NCI-H1417 treated with DMSO at 0.1 percent for 48 hours (cell line): ENCODE measurements around the gene PCED1B.
A peak's percentile ranks its signal among the peaks of the same experiment; 100 is the strongest.
"Not testable (repeated sequence)": the region's sequence is repeated elsewhere in the genome, so short reads cannot be mapped to it uniquely, and the experiment has no call there.

Experiments
- DNase-seq: peaks from one replicate; lab custom pipeline; 2025; lab: John Stamatoyannopoulos, UW

Gene PCED1B

DNA sequence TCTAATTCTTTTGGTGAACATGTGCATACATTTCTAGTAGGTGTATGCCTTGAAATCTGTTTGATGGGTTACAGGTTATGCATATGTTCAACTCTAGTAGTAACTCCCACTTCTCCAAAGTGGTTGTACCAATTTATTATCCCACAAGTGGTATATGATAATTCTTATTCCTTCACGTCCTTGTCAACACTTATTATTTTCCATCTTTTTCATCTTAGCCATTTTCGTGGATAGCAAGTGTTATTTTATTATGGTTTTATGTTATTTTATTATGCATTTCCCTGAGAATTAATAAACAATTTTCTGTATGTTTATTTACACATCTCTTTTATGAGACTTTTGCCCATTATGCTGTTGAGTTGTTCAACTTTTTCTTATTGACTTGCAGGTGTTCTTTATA, 11.6 kb downstream of the PCED1B start:
- DNase-seq = no peak

DNA sequence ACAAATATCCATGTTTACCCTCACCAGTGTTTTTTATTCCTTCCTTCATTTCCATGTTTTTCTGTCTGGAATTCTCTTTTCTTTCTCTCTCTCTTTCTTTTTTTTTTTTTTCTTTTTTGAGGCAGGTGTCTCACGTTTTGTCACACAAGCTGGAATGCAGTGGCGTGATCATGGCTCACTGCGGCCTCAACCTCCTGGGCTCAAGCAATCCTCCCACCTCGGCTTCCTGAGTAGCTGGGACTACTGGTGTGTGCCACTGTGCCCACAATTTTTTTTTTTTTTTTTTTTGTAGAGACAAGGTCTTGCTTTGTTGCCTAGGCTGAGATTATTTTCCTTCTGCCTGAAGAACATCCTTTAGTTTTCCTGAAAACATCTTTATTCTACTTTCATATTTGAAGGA, 15.4 kb downstream of the PCED1B start:
- no peak for DNase-seq

DNA sequence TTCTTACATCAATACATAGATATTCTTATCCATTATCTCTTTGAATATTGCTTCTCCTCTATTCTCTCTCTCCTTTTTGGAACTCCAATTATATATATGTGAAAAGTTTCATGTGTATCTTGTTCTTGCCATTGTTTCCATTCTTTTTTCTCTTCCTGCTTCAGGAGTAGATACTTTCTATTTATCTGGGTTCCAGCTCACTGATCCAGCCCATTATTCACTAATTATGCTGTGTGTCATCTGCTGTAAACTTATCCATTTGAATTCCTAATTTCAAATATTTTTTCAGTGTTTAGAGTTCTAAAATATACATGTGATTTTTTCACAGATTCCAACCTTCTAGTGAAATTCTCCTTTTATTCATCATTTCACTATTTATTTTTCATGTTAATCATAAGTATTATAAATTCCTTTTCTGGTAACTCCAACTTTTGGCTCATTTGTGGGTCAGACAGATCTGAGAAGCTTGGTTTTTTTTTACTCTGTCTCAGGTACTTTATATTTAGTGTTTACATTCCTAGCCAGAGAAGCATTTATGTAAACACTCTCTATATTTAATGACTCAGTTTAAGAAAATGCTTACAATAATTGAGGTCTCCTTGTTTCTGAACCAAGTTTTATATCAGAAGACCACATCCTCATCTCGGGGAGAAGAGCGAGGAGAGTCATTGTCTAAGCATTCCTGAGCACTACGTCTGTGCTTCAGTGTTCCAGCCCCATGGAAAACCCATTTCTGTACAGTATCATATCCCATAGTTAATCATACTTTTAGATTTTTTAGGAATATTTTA, 16.2 kb downstream of the PCED1B start:
- DNase-seq = no peak

DNA sequence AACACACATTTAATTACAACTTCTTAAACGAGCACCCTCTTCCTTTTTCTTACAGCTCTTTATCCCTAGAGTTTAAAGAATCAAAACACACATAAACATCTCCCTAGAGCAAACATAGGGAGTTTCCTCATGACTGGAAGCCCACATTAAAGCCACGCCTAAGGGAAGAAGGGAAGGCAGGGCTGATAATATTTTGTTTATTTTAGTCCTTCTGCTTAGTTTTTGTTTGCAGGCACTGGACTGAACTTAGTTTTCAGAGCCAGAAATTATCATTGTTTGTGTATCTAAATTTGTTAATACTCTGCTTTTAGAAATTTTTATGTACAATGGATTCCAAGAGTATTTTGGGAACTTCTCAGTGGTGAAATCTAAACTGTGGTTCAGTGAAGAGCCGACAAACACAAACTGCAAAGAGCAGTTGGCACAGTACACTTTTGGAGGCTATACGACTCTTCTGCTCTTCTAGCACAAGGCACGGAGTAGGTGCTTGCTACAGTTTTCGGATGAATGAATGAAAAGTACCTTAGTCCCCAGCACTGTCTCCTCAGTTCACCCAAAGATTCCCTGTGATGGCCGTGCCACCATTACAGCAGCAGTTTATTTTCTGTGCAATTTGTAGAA, 18.0 kb downstream of the PCED1B start:
- DNase-seq = no peak

DNA sequence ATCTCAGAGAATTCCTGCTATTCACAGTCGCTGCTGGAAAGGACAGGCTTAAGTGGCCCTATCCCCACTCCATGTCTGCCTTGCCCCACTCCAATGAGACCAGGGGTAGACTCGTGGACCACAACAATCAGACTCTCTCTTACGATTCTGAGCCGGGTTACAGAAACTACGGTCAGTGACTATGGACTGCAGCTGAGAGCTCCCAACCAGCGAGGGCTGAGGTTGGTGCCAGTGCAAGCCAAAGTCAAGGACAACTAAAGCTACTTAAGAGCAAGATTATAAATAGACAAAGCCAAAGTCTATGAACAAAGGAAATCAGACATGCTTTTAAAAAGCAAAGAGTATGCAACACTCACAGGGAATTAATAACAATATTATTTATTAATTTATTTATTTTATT, 18.7 kb downstream of the PCED1B start:
- no peak for DNase-seq

DNA sequence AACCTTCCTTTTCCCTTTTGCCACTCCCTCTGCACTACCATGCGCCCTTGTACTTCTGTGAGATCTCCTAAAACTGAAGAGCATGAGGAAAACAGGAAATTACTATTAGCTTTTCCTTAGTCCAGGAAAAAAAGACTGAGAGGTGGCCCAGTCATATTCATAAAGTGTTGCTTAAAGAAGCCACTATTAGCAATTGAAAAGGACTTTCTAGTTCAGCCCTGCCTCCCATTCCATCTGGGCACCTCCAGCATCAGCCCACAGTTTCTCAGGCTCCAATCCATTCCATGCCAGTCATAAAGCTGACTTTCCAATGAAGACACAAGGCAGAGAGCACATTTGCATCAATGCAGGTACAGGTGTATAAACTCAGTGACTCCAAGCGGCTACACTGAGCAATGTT, 20.2 kb downstream of the PCED1B start:
- DNase-seq = no peak

DNA sequence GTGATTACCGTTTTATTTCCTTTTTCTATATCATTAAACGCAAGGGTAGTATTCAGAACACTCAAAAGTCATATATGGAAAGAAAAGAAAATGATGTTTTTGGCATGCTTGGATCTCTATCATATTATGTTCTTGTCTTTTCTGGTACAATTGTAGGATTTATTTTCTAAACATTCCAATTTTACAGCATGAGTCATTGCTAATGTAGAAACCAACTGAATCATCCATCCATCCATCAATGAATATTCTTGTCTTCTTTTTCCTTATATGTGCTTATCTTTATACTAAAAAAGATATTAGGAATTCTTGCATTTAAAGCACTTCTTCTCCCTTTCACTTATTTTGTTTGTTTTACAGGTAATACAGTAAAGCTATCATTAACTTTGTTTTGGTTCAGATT, 20.7 kb downstream of the PCED1B start:
- DNase-seq = no peak

DNA sequence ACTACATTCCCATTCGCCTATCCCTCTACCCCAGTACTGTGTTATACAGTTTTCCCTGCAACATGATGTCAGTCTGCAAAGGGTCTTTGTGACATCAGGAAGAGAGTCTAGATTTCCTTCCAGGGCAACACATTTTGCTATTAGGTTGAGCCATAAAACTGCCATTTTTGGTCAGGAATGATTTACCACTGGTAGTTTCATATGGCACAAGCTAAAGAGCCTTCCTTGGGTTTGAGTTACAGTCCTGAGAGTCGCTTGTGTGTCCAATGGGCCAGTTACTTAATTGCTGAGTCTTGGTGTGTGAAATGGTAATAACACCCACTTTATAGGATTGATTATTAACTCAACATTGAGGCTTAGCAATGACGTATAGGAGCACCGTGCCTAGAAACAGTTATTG, 23.0 kb downstream of the PCED1B start:
- DNase-seq = no peak

DNA sequence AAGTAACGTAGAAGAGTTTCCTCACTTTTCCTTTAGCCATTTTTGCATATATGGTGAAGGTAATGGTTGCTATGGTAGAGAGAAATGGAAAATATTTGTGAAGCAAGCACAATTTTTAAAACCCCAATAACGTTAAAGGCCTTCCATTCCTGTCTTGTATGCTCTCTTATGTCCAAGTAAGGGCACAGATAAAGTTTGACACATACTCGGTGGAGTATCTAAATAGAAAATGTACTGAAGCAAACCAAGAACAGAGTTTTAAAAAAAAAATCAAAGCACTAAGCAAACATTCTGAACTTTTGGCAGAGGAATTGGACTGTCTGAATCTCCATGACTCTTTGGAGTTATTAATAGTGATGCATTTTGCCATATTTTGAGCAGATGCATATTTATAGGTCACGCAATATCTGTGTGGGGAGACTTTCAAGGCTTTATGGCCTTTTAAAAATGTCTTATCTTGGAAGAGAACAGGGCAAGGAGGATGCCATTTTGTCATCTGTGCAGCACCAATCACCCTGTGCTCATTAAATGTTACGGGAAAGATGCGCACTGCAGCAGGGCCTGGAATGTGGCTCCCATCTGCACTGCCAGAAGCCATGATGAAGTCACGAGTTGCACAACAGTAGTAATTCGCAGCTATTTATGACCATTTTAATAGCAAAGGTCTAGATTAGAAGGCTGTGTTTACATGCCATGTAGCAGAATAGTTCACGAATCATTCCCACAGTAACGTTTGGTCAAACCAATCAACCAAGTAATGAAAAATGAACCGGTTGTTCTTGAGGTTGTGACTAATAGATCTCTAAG, 23.6 kb downstream of the PCED1B start:
- DNase-seq = no peak

DNA sequence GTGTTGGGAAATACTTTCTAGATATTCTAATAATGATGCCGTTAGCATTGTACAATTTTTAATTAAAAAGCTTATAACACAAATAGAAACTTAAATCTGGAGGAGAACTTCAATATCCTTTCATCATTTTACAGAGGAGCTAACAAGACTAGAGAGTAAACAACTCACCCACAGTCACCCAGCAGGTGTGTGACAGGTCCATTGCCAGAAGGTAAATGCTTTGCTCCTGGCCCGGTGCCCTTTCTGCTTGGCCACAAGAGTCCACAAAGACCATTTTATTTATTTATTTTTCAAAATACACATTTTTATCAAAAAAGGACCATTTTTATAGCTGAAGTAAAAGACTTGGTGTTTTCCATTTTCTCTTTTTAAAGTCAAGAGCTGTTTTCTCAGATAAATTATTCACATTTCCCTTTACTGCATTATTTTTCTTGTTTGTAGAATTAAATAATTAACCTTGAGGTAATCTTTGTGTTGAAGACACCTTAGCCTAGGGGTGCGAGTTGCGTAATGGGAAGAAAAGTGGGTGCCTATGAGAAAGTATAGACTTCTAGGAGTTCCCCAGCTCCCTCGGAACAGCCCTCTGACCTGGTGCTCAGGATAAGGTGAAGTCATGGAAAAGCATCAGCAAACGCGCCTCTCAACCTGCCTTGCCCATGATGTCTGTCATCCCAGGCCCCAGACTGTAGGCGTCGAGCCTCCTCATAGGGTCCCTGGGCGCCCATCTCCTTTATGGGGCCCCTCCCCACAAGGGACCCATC, 26.7 kb downstream of the PCED1B start:
- DNase-seq = peak; percentile 68

DNA sequence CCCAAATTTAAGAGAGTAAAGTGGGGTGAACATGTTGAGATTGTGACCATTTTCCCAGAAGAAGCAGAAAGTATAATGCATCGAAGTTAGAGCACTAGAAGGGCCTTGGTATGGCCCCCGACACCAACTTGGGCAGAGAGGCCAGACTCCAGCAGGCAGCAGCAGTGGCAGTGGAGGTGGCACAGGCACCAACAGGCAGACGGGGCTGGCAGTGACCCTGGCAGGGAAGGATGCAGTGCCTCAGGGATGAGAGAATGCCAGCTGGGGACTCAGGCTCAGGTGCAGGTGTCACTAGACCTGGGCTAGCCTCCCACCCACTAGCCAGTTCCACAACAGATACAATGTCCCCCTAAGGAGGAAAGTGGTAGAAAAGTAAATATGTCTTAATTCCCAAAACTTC, 28.0 kb downstream of the PCED1B start:
- no peak for DNase-seq

DNA sequence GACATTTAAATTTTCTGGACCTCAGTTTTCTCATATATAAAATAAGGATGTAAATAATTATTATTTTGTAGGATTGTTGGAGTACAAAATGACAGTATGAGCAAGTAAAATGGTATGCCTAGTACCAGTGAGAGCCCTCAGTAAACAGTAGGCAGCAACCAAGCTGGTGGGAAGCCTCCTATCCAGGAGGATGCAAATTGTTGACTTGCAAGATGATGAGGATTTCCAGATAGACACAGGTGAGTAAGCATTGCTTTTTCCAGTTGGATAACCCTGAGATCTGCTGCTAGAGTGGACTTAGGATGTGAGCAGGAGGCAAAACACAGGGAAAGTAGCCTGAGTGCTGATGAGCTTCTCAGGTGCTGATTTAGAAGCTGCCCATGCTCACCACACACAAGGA, 28.5 kb downstream of the PCED1B start:
- no peak for DNase-seq

DNA sequence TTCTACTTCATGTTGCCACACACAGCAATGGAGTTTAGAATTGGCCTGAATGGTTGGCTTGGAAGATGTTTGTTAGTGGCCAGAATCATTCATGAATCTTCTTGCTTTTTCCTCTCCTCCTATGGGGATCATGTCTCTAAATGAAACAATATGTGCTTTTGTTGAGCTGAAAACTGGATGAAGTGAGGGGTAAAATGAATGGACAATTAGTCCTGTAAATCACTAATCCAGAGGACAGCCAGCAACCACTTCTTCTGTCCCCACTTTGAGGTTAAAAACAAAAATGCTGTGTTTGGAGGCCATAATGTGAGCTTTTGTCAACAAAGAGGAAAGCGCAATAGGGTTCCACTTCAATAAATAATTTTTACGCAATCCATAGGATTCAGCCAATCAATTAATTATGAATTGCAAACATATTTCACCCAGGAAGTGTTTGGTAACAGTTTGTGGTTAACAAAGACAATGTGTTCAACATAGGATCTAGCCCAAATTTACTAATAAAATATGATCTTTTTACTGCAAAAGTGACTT, 30.7 kb downstream of the PCED1B start:
- DNase-seq = no peak

DNA sequence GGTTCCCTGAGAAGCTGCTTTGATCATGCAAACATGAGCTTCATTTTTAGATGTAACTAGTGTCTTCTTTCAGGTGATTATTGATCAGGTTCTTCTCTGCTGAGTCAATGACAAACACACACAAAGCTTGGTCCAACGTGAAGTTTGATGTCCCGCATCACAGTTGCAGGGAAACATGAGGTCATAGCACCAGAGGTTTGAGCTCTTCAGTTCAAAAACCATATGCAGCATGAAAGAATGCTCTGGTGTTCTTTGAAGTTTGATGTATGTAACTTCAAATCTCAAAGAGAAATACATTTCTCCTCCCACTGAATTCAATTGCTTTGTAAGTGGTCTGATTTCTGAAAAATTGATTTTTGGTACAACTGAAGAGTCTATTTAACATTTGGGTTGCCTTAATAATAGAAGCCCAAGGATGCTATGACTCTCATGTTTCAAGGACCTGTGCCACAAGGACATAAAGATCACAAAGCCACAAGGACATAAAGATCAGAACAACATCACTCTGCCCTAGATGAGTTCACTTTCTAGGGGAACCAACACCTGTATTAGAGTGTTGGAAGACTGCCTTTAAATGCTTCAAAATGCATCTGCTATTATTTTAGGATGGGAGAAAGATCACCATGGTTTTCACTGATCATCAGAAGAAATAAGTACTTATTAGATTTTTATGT, 31.4 kb downstream of the PCED1B start:
- no peak for DNase-seq

DNA sequence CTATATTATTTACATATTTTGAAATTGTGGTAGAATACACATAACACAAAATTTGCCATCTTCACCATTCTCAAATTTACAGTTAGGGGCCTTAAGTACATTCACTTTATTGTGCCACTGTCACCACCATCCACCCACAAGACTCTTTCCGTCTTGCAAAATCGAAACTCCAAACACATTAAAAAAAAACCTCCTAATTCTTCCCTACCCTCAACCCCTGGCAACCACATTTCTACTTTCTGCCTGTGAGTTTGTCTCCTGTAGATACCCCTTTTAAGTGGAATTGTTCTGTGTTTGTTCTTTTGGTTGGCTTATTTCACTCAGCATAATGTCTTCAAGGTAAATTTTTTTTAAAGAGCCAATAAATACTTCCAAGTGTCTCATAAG, 32.0 kb downstream of the PCED1B start:
- DNase-seq = no peak

DNA sequence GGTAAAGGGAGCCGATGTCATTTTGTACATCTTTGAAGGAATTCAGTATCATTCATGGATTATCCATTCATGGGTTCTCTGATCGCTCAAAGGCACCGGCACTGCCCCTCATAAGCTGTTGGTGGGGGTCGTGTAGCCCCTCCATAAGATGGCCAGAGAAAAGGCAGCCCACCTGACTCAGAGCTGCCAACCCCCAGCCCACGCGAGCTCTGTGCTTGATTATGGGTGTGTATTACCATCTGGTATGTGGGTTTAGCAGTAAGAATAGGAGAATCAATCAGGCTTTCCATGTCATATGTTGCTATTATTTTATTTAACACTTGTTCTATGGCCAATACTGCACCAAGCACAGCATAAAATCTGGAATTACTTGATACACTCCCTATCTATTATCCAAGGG, 32.4 kb downstream of the PCED1B start:
- no peak for DNase-seq

DNA sequence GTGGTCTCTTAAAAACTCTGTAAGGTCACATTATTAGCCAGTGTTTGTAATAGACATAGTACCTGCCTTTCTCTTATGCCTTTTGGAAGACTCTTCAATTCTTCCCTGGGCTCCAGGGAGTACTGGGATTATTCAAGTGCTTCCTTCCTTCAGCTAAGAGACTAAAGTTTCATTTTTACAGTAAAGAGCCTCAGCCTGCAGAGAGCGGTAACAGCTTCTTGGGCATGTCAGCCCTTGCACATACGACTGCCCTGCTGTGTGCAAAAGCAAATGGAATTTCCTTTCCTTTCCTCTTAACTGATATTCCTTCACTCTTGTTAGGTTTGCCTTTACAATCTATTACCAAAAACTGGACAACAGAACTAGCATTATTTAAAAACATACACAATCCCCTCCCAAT, 33.3 kb downstream of the PCED1B start:
- no peak for DNase-seq

DNA sequence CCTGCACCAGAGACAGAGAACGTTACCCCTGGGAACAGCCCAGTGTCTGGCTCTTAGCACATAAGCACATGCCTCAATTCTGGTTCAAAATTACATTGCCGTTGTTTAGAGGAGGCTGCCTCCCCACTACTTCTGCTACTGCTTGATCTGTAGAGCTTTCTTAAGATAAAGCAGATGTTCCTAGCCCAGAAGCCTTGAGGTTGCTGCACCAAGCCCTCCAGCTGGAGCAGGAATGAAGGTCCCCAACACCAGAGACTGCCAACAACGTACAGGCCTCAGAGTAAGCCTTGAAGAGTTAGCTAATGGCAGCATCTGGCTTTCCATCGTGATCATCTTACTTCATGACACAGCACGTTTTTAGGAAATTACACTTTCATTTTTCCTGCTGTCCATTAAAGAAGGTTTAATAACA, 35.1 kb downstream of the PCED1B start:
- DNase-seq = no peak

DNA sequence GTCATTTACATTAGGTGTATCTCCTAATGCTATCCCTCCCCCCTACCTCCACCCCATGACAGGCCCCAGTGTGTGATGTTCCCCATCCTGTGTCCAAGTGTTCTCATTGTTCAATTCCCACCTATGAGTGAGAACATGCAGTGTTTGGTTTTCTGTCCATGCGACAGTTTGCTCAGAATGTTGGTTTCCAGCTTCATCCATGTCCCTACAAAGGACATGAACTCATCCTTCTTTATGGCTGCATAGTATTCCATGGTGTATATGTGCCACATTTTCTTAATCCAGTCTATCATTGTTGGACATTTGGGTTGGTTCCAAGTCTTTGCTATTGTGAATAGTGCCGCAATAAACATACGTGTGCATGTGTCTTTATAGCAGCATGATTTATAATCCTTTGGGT, 37.9 kb downstream of the PCED1B start:
- not testable (repeated sequence) for DNase-seq

DNA sequence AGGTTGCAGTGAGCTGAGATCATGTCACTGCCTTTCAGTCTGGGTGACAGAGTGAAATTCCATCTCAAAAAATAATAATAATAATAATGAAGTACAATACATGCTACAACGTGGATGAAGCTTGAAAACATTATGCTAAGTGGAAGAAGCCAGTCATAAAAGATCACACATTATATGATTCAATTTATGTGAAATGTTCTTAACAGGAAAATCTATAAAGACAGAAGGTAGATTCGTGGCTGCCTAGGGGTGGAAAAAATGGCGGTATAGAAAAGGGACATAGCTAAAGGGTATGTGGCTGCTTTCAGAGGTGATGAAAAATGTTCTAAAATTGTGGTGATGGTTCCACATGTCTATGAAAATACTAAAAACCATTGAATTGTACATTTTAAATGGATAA, 41.3 kb downstream of the PCED1B start:
- no peak for DNase-seq

DNA sequence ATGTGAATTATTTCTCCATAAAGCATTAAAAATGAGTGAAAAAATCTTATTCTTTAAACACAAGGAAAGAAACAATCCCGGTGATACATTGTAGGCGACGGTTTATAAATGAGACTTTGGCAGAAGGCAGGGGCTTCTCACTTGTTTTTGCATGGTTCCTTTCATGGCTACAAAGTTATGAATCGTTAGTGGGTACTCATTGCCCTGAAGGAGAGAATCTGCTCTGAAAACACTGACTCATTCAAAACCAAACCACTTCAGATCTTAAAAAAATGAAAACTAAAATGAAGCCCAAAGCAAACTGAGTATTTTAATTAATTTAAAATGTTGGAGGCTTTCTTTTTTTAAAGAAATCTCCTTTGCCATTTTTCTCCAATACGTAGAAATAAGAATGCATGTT, 41.7 kb downstream of the PCED1B start:
- no peak for DNase-seq

DNA sequence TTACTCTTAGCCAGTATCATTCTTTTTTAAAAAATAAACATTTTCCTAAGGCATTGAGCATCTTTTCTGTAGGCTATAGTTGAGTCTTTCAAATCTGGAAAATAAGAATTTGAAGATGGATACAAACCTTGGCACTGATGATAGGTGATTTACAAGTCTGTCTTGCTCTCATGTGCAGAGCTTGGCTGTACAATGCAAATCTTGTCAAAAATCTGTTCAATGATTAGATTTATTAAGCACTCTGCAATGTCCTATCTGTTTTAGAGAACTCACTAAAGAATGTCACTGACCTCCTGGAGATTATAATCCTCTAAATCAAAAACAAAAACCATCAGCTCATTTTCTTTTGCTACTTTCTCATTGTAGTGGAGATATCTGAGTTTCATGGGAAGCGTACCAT, 43.2 kb downstream of the PCED1B start:
- DNase-seq = no peak
